ENCODE measurements around the gene SLC27A5.

The SLC27A5 gene, protein sequence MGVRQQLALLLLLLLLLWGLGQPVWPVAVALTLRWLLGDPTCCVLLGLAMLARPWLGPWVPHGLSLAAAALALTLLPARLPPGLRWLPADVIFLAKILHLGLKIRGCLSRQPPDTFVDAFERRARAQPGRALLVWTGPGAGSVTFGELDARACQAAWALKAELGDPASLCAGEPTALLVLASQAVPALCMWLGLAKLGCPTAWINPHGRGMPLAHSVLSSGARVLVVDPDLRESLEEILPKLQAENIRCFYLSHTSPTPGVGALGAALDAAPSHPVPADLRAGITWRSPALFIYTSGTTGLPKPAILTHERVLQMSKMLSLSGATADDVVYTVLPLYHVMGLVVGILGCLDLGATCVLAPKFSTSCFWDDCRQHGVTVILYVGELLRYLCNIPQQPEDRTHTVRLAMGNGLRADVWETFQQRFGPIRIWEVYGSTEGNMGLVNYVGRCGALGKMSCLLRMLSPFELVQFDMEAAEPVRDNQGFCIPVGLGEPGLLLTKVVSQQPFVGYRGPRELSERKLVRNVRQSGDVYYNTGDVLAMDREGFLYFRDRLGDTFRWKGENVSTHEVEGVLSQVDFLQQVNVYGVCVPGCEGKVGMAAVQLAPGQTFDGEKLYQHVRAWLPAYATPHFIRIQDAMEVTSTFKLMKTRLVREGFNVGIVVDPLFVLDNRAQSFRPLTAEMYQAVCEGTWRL

DNA sequence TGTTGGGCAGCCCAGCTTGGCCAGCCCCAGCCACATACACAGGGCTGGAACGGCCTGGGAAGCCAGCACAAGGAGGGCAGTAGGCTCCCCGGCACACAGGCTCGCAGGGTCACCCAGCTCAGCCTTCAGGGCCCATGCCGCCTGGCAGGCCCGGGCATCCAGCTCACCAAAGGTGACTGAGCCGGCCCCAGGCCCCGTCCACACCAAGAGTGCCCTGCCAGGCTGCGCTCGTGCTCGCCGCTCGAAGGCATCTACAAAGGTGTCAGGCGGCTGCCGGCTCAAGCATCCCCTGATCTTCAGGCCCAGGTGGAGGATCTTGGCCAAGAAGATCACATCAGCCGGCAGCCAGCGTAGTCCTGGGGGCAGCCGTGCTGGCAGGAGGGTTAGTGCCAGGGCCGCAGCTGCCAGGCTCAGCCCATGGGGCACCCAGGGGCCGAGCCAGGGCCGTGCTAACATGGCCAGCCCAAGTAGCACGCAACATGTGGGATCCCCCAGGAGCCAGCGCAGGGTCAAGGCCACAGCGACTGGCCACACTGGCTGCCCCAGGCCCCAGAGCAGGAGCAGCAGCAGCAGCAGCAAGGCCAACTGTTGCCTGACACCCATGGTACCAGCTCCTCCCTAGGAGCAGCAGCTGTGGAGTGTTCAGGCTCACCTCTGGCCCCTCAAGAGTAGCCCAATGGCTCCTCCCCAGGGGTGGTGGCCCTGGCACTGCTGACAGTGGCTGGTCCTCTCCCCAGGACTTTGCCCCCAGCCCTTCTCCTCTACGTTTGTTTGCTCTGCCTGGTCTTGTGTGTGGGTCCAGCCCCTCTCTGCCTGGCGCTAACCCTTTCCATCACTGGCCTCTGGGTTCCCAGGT lies at the start of gene SLC27A5:
SLC27A5 (minus strand) TSS at position 640 of the 856 bp plus-strand sequence; CDS start at position 603, 37 bp downstream.
- DNase-seq (ENCODE audit: low spot score) = no peak

DNA sequence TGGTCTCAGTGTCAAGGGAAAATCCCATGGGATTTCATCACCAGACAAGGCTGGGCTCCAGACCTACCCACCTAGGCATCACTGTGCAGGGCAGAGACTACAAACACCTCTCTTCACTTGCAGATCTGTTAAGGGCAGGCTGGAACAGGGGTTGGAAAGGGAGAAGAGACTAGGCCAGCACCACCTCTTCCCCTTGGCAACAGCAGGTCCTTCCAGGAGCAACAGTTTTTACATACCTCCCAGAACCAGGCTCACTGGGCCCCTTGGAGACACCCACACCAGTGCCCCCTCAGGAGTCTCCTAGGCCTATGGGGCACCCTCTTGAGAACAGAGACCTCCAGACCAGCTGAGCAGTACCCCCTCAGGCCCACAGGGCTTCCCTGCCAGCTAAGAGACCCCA lies 49.1 kb upstream of the SLC27A5 start:
- DNase-seq (ENCODE audit: low spot score) = no peak

GRCh38 chr19:58560007-58560887 lies 48.5 kb upstream of the SLC27A5 start:
- no peak for DNase-seq (ENCODE audit: low spot score)

- DNase-seq (ENCODE audit: low spot score) = peak; percentile 90
These were observed 47.6 kb upstream of the SLC27A5 start for GRCh38 chr19:58559275-58560006.

- peak; percentile 97 for DNase-seq (ENCODE audit: low spot score)
These were observed 47.0 kb upstream of the SLC27A5 start for GRCh38 chr19:58558623-58559274.

- DNase-seq (ENCODE audit: low spot score) = no peak
These were observed 46.4 kb upstream of the SLC27A5 start, which contains the start of gene UBE2M for GRCh38 chr19:58558066-58558622. Gene UBE2M, minus strand, starts transcription at chr19:58558611. Its CDS starts 230 bp downstream, at chr19:58558381.

DNA sequence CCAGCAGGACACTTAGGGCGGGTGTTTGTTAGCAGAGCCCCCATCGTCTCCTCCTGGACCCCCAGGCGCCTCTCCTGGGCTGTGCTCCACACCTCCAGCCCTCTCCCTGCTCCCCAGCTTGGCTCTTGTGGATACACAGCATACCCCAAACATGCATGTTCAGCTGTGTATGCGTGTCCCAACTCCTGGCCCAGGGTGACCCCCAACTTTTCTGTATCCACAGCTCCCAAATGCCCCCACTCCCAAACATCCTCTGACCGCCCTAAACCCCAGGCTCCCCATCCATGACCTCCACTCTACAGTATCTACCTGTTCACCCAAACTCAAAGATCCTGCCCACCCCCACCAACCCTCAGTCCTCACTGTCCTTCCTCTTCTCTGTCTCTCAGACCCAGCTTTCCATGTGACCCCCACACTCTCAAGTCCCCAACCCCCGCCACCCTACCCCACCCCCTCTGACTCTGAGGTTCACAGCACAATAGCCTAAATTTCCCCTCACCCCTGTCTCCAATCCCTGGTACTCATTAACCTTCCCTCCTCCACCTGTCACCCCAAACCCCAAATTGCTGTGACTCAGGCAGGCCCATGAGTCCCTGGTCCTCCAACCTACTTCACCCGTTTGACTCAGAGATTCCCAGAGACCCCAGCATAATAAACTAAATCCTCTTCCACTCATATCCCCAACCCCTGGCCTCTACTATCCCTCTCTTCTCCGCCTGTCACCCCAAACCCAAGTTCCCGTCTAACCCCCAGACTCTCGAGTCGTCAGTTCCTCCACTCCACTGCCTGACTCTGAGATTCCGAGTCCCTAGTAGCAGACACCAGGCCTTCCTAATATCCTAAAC lies 45.7 kb upstream of the SLC27A5 start:
- no peak for DNase-seq (ENCODE audit: low spot score)

- DNase-seq (ENCODE audit: low spot score) = no peak
These were observed 44.9 kb upstream of the SLC27A5 start for GRCh38 chr19:58556622-58557220.

DNA sequence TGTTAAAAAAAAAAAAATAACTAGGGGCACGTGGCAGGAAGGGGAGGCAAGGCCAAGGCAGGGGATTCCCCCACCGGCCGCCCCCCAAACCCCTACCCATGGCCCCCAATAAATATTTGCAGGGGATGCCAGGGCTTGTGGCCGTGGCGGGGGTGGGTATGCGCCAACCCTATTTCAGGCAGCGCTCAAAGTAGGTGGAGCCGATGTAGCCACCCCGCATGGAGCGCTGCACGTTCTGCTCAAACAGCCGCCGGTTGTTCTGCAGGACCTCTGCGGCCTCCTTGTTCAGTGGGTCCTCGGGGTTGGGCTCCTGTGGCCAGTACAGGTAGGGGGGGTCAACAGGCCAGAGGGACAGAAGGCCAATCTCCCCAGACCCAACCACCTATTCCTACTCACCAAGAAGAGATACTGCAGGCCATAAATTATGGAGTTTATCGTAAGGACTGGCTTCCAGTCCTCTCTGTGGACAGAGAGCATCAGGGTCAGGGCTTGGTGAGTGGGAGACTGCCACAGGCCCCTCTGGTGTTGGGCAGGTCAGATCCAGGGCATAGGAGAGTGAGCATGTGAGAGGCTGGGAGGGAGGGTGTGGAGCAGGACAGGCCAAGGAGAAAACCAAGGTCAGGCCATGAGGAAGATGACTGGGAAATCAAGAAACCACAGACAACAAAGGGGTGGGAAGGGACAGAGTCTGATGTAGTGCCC lies 44.3 kb upstream of the SLC27A5 start:
- DNase-seq (ENCODE audit: low spot score) = no peak

DNA sequence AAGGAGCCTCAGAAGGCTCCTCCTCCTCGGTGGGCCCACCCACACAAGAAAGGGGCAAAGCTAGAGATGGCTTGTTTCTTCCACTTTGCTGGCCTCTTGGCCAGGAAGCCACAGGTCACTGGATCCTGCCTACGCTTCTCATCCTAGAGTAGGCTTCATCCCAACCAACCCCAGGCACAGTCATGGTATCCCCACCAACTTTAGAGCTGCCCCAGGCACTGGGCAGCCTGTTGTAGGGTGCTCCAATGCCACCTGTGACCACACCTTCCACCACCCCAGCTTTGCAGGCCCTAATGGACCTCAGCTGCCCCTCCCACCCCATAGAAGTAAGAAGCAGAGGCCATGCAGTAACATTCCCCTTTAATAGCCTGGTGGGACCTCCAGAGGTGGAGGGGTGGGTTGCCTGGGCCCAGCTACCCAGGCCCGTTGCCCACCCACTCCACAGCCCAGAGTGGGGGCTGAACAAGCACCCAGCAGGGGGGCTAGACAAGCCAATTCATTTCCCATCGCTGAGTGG lies 43.6 kb upstream of the SLC27A5 start:
- DNase-seq (ENCODE audit: low spot score) = no peak

DNA sequence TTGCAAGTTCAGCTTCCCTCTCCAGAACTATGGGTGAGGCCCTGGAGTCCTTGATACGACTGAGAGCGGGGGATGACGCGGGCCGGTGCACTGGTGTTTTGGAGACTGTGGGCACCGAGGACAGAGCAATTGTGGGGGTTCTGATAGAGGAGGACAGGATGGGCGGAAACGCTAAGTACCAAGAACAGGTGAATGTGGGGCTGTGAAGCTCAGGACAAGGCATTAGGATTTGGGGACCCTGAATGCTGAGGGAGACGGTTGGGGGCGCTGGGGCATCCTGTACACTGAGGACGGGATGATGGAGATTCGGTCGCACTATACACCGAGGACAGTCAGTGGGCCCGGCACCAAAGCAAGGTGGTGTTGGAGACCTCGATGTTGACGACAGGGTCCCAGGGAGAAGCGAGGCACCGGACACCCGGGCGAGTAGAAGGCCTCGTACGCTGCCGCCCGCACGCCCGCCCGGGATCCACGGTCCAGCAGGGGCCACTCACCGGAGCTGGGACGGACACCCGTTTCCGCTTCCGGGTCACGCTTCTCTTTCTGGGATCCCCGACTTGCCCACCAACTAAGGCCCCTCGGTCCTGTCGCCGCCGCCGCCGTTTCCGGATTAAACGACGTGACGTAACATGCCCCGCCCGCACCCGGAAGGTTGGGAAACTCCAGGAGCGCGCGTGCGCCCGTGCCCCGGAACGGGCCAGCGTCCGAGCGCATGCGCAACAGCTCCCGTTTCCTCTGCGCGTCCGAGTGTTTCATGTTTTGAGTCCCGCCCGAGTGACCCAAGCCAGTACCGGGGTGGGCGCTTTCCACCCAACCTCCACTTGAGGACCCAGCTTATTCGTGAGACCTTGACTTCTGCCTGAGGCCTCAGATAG lies 42.9 kb upstream of the SLC27A5 start, which contains the start of gene CHMP2A:
CHMP2A (minus strand) TSS at position 612 of the 875 bp plus-strand sequence. CDS start 893 bp downstream, outside the sequence.
- peak; percentile 94 for DNase-seq (ENCODE audit: low spot score)

DNA sequence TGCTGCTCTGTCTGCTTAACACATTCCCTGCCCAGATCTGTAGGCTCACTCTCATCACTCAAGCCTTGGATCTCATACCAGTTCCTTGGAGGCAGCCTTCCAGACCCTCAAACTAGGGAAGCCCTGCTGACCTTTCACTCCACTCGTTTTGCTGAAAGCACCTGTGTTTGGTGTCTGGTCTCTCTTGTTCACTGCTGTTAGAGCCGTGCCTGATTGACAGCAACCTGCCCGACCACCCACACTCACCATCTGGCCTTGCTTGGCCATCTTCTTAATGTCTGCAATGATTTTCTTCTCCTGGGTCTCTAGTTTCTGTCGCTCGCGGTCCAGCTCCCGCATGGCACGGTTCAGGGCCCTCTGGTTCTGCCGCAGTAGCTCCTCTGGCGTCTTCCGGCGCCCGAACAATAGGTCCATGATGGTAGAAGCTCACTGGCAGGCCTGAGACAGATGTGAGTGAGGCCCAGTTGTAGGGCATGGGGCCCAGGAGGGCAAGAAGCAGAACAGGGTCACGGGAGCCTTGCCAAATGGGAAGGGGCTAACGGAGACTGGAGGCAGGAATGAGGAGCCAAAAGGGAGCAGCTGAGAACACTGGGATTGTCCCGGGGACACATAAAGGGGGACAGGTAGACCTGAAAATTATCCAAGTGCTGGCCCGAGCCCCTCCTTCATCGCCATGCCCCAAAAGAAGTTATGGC lies 42.2 kb upstream of the SLC27A5 start:
- DNase-seq (ENCODE audit: low spot score) = no peak

DNA sequence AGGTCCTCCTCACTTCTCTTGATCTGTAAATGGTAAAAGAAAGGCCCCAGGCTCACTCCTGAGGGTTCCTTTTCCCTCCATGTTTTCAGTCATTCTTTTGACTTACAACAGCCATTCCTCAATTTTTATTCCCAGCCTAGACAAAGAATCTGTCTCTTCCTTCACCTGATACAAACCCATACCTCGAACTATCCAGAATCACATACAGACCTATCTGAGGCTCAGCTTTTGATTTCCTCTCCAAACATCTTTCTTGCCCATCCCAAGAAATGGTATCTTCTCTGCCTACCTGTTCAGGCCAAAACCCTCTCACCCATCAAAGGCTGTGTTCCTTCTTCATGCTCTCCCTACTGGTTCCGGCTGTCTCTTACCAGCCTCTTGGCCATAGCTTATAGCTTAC lies 40.9 kb upstream of the SLC27A5 start:
- no peak for DNase-seq (ENCODE audit: low spot score)

- DNase-seq (ENCODE audit: low spot score) = no peak
These were observed 40.0 kb upstream of the SLC27A5 start for GRCh38 chr19:58551577-58552471.

DNA sequence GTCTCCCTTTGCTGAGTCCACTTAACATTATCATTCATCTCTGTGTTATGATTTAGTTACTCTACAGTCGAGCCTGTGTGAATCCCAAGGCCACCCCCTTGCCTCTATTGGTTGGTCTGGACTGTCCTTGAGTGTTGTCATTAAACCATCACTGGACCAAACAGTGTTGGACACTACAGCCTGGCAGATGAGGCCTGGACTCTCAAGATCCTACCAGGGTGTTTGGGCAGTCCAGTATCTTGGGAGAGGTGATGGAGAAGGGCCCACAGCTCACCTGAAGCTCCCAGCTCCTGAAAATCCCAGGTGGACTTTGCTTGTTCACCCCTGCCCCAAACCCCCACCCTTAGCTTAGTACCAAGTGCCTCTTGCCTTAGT lies 39.3 kb upstream of the SLC27A5 start:
- no peak for DNase-seq (ENCODE audit: low spot score)
